Erythroblast (primary cell): Measurements from ENCODE around the gene ACVR2B.

ENCODE experiments used
- GATA1 ChIP-seq: IDR thresholded peaks from 2 replicates; pipeline ENCODE4 v1.6.1; 2011; ENCODE audit warnings: low read depth, mild to moderate bottlenecking, control low read depth, low read length, moderate library complexity
- POLR2A ChIP-seq: IDR thresholded peaks from 2 replicates; pipeline ENCODE4 v1.6.1; 2011; ENCODE audit warnings: mild to moderate bottlenecking, low read length

- TF ChIP-seq POLR2A (no peak), GATA1 (no peak)
Observed at GRCh38 chr3:38471260-38471857, 17.7 kb downstream of the ACVR2B start.
